Brain microvascular endothelial cell (primary cell): ENCODE measurements around the gene CD2AP.

Experiments used
- DNase-seq: peaks from one replicate; pipeline ENCODE4 v3.0.0-alpha.2; 2020
- H3K27ac ChIP-seq: fragments of 250-450 bp; sonication (Bioruptor Pico); 2 replicates; pipeline ENCODE4 v1.5.1; 2020; ENCODE audit warnings: mild to moderate bottlenecking, moderate library complexity
- H3K27me3 ChIP-seq: fragments of 250-450 bp; sonication (Bioruptor Pico); replicated peaks from 2 replicates; pipeline ENCODE4 v1.5.1; 2020; ENCODE audit warnings: mild to moderate bottlenecking
- H3K36me3 ChIP-seq: fragments of 250-450 bp; sonication (Bioruptor Pico); replicated peaks from 2 replicates; pipeline ENCODE4 v1.5.1; 2020; ENCODE audit warnings: mild to moderate bottlenecking
- H3K4me3 ChIP-seq: 2 replicates; pipeline ENCODE4 v1.5.1; 2011; ENCODE audit warnings: low read depth, mild to moderate bottlenecking, control low read depth, low read length, moderate library complexity
- CTCF ChIP-seq: IDR thresholded peaks from 2 replicates; pipeline ENCODE4 v1.5.1; 2011; ENCODE audit warnings: low read depth, mild to moderate bottlenecking, moderate library complexity, low read length, control low read depth, inconsistent platforms; ENCODE audit errors: missing control alignments
- in situ Hi-C: cut with HindIII; loops from 2 replicates; pipeline ENCODE4 v1.10.0; 2017; ENCODE audit warnings: low sequenced_read_pairs, low pct_ligation_motif_present

The CD2AP gene

GRCh38 chr6:47629954-47630353, 152.4 kb downstream of the CD2AP start:
- Histone ChIP-seq H3K36me3 (no peaks in the 10 kb centered on the region), H3K4me3 (no peak overlapping the region), H3K27ac (no peak overlapping the region), H3K27me3 (no peaks in the 10 kb centered on the region)
- no peak for TF ChIP-seq CTCF
- in situ Hi-C loops: no loop called here
- DNase-seq: no peak

DNA sequence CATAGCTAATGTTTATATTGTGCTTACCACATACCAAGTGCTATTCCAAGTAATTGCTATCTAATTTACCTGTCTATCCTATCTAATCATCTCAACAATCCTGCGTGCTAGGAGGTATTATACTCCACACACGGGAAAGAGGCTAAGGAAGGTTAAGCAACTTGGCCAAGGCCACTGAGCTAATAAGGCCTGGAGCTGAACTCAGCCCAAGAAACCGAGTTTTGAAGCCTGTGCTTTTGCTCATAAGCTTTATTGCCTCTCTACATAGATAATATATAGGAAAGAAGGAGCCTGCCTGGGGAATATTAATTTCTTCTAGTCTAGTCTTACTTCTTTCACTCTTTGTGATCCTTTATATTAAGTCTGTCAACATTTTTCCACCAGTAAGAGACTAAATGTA, 153.0 kb downstream of the CD2AP start:
- DNase-seq: no peak
- Histone ChIP-seq H3K27me3 (no peaks in the 10 kb centered on the region), H3K27ac (no peak overlapping the region), H3K4me3 (no peak overlapping the region), H3K36me3 (no peaks in the 10 kb centered on the region)
- in situ Hi-C loops: no loop called here
- TF ChIP-seq CTCF: no peak

GRCh38 chr6:47631269-47631772, 153.7 kb downstream of the CD2AP start:
- H3K4me3 ChIP-seq: no peak overlapping the region
- in situ Hi-C loops: no loop called here
- peak; percentile 11 for DNase-seq
- H3K27me3 ChIP-seq: no peaks in the 10 kb centered on the region
- no peaks in the 10 kb centered on the region for H3K36me3 ChIP-seq
- peak; percentile 30 for TF ChIP-seq CTCF
- no peak overlapping the region for H3K27ac ChIP-seq

DNA sequence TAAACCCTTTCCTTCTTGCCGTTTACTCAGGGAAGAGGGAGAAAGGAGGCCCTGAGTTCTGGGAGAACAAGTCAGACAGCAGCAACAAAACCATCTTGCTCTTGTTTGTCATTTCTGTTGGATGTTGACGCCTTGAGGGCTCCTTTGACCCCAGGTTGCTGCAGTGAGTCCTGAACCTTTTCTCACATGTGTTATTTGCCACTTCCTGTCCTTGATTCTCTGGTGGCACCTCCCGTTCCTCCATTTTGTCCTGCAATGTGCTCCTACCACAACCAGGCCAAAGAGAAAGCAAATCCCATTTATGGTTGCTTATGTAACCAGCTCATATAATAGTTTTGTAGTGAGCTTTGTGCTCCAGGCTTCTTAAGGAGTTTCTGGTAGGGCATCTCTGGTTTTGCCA, 154.2 kb downstream of the CD2AP start:
- H3K27ac ChIP-seq: no peak overlapping the region
- in situ Hi-C loops: no loop called here
- no peaks in the 10 kb centered on the region for H3K36me3 ChIP-seq
- H3K4me3 ChIP-seq: no peak overlapping the region
- TF ChIP-seq CTCF: no peak
- no peak for DNase-seq
- H3K27me3 ChIP-seq: no peaks in the 10 kb centered on the region

DNA sequence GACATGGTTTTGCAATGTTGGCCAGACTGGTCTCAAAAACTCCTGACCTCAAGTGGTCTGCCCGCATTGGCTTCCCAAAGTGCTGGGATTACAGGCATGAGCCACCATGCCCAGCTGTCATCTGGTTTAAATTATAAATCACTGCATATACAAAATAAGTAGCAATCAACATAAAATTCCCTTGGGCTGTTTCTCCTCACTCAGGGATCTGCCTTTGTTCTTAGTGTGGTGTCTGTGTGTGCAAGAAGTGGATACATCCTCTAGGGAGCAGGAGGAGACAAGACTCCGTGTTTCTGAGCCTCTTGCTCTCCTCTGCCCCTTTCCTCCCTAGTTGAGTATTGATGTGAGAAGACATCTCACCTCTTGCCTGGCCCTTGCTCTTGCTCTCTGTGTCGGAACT, 155.6 kb downstream of the CD2AP start:
- no peak overlapping the region for H3K27ac ChIP-seq
- peak; percentile 29 for TF ChIP-seq CTCF
- in situ Hi-C loops: no loop called here
- DNase-seq: no peak
- no peak overlapping the region for H3K4me3 ChIP-seq
- H3K36me3 ChIP-seq: no peaks in the 10 kb centered on the region
- no peaks in the 10 kb centered on the region for H3K27me3 ChIP-seq
